HG02623 (cell line): ENCODE data around the gene ADAMTS13.

ENCODE experiments used
- ATAC-seq: cut with Tn5 transposase; IDR thresholded peaks from one replicate; pipeline ENCODE4 v1.9.1; 2021; ENCODE audit warnings: moderate library complexity; ENCODE audit not compliant: unreplicated experiment

Gene ADAMTS13

GRCh38 chr9:133470988-133471387, 48.8 kb downstream of the ADAMTS13 start:
- ATAC-seq, result no peak

GRCh38 chr9:133471551-133472276, 49.5 kb downstream of the ADAMTS13 start:
- no peak for ATAC-seq

GRCh38 chr9:133472277-133472645, 50.1 kb downstream of the ADAMTS13 start:
- no peak for ATAC-seq

- ATAC-seq, result no peak
Measured at GRCh38 chr9:133472753-133473378, 50.7 kb downstream of the ADAMTS13 start.

GRCh38 chr9:133473743-133474142, 51.6 kb downstream of the ADAMTS13 start:
- ATAC-seq, result no peak

- ATAC-seq, result no peak
Measured at GRCh38 chr9:133474215-133474614, 52.0 kb downstream of the ADAMTS13 start.

GRCh38 chr9:133474853-133475252, 52.7 kb downstream of the ADAMTS13 start:
- no peak for ATAC-seq

GRCh38 chr9:133475292-133476012, 53.3 kb downstream of the ADAMTS13 start:
- no peak for ATAC-seq

- ATAC-seq, result no peak
Measured at GRCh38 chr9:133476036-133476931, 54.1 kb downstream of the ADAMTS13 start.

- no peak for ATAC-seq
Measured at GRCh38 chr9:133476941-133477340, 54.8 kb downstream of the ADAMTS13 start.

GRCh38 chr9:133477461-133477860, 55.3 kb downstream of the ADAMTS13 start:
- no peak for ATAC-seq

- ATAC-seq, result peak; percentile 25
Measured at GRCh38 chr9:133477992-133478850, 56.1 kb downstream of the ADAMTS13 start.

GRCh38 chr9:133478851-133479711, 56.9 kb downstream of the ADAMTS13 start, which contains the start of gene SLC2A6:
Gene SLC2A6, minus strand, starts transcription at chr9:133479099. Its CDS starts 40 bp downstream, at chr9:133479059.
- peak; percentile 80 for ATAC-seq

GRCh38 chr9:133483611-133484010, 61.4 kb downstream of the ADAMTS13 start:
- no peak for ATAC-seq

- no peak for ATAC-seq
Measured at GRCh38 chr9:133484671-133485437, 62.7 kb downstream of the ADAMTS13 start.

- peak; percentile 13 for ATAC-seq
Measured at GRCh38 chr9:133485531-133486260, 63.5 kb downstream of the ADAMTS13 start.

- no peak for ATAC-seq
Measured at GRCh38 chr9:133487331-133487725, 65.2 kb downstream of the ADAMTS13 start.
